GM18507 (cell line): ENCODE measurements around the gene SLC24A3.

Source experiments
- DNase-seq: peaks from one replicate; pipeline ENCODE4 v3.0.0; 2011; ENCODE audit warnings: low read depth; ENCODE audit not compliant: insufficient read length; ENCODE audit errors: extremely low spot score
- FAIRE-seq: peaks from 2 replicates; lab custom pipeline; 2011; peaks lifted over from hg19 to GRCh38; lab: Jason Lieb, UNC

Gene SLC24A3

DNA sequence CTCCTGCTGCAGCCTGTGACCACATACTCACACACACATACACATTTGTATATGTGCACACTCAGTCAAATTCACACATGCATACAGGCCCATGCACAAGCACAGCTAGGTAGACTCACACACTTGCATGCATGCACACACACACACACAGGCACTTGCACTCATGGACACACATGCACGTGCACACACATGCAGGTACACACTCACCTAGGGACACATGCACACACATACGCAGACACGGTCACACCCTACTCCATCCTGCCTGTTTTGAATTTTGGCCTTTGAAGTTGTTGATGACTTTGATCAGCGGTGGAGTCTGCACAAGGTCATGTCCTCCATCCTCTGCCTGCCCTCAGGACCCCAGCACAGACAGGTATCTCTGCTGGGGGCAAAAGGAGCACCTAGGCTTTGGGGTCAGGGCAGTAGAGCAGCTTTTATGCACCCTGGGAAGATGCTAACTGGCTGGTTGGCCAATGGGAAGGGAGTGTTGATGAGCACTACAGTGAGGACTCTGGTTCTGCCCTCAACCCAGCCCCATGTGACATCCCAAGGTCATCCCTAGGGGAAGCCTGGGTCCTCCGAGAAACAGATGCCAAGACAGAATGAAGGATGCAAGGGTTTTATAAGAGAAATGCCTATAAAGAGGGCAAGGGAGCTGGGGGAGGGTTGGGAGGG, 218.3 kb downstream of the SLC24A3 start:
- FAIRE-seq (no peak), DNase-seq (no peak)

GRCh38 chr20:19431316-19431700, 218.9 kb downstream of the SLC24A3 start:
- DNase-seq (no peak), FAIRE-seq (no peak)

- FAIRE-seq = no peak
- DNase-seq = no peak
Observed at GRCh38 chr20:19431906-19432305, 219.5 kb downstream of the SLC24A3 start.

- no peak for DNase-seq
- no peak for FAIRE-seq
Observed at GRCh38 chr20:19433371-19434350, 221.2 kb downstream of the SLC24A3 start.

GRCh38 chr20:19435316-19435715, 222.9 kb downstream of the SLC24A3 start:
- no peak for FAIRE-seq
- no peak for DNase-seq

DNA sequence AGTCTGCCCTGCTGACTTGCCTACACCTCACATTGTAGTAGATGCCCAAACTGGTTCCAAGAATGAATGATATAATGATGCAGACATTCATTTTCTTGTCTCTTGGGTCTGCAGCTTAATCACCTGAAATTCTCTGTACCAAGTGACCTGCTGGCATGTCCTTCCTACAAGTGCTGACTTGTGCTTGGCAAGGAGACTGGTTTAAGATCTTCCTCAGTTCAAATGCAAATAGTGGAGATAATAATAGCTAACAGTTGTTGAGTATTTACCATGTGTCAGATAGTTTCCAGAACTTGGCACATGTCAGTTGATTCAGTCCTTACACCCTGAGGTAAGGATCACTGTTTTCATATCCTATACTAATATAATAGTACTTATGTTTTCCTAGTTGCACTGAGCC, 223.4 kb downstream of the SLC24A3 start:
- no peak for DNase-seq
- FAIRE-seq = no peak

GRCh38 chr20:19438488-19438887, 226.0 kb downstream of the SLC24A3 start:
- DNase-seq = no peak
- FAIRE-seq = no peak

DNA sequence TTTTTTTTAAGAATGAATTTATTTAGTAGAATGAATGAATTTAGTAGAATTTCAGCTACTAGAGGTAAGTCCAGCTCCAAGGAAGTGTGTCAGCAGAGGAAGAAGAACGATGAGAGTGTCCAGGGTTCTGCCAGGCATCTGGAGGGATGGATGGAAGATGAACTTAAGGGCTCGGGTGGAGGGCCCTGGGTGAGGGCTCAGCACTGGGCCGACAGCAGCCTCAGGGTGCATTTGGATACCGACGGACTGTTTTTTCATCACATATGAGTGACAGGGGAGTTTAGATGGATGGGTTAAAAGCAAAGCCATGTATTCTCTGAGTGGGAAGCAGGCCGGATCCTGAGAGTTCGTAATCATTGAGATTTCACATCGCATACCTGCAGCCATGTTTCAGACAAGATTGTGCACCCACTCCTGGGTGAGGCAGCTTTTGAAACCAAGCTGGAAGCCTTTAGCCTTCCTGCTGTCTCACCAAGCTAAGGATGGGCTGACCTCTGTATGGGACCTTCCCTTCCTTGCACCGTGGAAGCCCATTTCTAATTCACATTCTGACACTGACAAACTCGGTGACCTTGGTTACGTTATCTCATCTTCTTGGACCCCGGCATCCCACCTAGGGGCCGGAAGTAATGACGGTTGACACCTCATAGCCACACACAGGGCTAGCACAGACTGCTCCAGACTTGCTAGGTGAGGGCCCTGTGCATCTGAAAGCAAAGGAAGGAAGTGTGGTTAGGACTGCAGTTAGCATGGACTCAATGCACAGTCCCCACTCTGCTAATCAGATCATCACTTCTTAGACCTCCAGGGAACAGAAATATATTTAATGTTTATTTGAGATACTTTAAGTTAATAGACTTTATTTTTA, 228.5 kb downstream of the SLC24A3 start:
- no peak for DNase-seq
- FAIRE-seq = no peak

- DNase-seq = no peak
- no peak for FAIRE-seq
Observed at GRCh38 chr20:19446246-19446645, 233.8 kb downstream of the SLC24A3 start.

DNA sequence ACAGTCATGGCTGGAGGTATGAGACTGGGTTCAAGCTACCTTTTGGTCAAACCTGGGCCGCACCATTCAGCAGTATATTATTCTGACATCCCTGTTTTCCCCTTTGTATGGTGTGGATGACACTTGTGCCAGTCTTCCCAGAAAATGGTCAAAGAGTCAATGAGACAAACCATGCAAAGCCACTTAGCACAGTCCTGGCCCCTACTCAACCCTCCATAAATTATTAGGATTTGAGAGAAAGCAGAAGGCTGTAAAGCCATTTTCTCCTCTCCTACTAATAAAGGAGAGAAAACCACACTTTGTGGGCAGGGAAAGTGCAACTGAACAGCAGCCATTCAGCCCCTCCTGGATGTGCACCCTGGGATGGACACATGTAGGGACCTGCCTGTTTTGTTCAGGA, 236.2 kb downstream of the SLC24A3 start:
- FAIRE-seq = no peak
- DNase-seq = no peak

DNA sequence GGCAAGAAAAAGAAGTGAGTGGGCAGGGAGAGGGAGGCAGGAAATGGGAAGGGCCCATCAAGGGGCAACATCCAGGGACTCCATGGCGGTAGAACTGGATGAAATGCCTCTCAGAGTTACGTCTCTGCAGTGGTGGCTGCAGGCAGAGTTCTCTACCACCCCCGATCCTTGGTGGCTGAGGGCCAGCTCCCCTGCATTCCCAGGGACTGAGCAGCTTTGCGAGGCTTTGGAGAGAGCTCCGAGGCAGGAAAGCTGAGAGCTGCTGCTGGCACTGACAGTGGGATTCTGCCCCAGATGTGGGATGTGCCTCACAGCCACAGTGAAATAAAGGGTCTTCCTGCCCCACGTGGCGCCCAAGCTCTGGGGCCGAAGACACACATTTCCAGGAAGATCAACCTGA, 236.6 kb downstream of the SLC24A3 start:
- FAIRE-seq (no peak), DNase-seq (no peak)

DNA sequence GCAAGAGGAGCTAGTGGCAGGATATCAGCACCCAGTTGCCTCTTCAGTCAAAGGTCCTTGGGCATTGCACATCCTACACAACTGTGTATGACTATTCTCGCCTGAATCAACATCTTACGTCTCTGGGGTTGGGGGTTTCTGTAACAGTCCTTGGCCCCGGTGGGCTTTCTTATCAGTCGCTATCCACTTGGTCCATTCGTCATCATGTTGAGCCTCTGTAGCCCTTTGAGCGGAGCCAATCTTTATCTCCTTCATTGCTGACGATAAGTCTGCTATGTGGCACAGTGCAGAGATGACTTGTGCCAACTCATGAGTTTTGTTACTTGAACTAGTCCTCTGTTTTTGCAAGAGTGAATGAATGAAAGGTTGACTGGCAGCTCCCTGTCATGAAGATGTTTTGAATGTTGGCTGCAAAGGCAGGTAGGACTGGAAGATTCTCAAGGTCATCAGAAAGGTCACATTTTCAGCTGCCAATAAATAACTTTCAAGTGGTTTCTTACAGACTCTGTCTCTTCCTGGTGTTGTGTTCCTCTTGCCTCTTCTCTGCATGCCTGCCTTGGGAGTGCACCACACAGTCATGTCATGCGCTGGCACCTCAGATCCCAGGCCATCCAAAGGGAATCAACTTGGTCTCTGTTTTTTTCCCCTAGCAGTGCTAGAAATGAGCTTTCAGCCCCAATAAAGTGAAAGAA, 238.9 kb downstream of the SLC24A3 start:
- no peak for FAIRE-seq
- DNase-seq = no peak

- DNase-seq = no peak
- no peak for FAIRE-seq
Observed at GRCh38 chr20:19451923-19452295, 239.5 kb downstream of the SLC24A3 start.

DNA sequence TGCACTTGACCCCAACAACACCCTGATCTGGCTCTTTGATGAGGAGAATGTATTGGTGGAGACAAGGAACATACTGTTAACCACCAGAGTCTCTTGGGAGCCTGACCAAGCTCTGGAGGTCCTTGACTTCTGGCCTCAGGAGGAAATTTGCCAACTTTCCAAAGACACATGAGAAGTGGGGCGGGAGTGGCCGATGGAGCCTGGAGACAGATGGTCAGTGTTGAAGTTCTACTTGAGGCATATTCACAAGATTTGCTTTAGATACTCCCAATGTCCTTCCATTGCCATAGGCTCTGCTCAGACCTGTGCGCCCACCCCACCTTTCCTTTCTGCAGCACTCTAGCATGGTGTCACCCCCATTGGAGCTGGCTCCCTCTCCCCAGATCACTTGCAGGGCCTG, 241.0 kb downstream of the SLC24A3 start:
- FAIRE-seq (no peak), DNase-seq (no peak)

DNA sequence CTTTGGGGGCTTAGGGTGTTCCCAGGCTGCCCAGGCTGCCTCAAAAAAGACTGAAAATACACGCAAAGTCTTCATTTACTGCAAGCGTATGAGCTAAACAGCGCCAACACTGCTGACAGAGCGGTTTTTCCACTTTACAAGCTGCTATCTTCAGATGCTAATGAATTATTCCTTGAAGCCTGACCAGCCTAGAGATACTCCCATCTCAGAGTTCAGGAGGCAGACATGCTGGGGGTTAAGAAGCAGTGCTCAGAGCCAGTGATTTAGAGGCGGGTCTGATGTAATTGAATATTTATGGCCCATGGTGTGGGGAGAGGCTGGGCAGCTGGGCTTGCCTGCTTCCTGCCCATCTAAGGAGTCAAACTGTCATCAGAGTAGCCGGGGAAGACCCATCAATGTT, 241.4 kb downstream of the SLC24A3 start:
- DNase-seq (no peak), FAIRE-seq (no peak)

DNA sequence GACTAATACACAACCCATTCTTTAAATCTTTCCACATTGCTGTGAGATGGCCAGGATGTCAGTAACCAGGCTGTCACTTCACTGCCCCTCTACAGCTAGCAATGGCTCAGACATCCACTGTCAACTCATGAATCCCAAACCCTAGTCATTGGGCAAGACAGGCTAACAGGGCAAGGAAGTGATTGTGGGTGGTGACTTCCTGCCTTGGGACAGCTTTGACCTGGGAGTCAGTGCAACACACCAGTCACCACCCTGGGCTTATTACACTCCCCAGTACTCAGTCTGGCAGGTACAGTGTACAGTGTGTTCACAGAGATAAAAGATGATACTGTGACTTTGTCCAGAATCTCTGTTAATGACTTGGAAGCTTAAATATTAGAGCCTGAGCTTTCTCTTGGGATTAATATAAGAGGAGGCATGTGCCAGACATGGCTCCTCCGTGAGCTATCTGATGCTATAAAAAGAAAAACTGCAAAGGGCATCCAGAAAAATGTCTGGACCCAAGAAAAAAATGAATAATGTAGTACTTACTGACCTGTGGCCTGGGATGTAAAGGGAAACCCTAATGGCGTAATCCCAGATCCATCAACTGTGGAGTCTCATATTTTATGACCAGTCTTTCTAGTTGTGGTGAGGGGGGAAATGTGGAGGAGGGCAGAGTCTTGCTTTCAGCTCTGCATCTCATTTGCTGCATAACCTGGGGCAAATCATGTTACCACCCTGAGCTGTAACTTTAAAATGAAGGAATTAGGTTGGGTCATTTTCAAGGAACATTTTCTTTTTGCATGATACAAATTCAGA, 244.4 kb downstream of the SLC24A3 start:
- FAIRE-seq = no peak
- DNase-seq = no peak

GRCh38 chr20:19457611-19458010, 245.2 kb downstream of the SLC24A3 start:
- DNase-seq (no peak), FAIRE-seq (no peak)

DNA sequence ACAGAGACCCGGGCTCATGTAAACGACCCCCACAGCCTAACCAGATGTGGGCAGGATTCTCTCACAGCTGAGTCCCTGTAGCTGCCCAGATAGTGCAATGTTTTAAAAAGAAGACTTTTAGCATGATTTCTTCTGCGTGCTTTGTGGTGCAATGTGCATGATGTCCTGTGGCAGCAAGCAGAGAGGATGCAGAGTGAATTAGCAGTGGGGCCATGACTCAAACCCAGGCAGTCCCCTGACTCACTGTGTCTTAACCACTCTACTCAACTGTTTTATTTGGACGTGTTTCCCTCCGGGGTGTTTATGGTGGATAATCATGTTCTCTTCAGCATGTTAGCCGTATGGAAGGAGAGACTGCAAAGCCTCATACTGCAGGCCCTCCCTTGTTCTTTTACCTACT, 247.9 kb downstream of the SLC24A3 start:
- no peak for FAIRE-seq
- no peak for DNase-seq

GRCh38 chr20:19462491-19462890, 250.0 kb downstream of the SLC24A3 start:
- no peak for FAIRE-seq
- DNase-seq = no peak
